Measurements from ENCODE around the gene ARFIP2.

DNA sequence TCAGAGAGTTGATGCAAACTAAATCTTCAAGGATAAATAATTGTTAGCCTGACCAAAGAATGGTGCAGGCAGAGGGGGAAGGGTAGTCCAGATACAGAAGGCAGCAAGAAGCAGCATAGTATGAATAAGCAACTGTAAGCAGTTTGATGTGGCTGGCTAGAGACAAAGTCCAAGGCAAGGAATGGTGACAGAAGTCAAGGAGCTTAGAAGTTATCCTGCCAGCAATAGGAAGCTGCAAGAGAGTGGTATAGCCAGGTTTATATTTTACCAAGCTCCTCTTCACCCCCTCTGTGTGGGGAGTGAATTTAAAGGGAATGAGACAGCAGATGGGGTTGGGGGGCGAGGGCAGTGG, 22.1 kb downstream of the ARFIP2 start:
- TF ChIP-seq, protein P1, sequence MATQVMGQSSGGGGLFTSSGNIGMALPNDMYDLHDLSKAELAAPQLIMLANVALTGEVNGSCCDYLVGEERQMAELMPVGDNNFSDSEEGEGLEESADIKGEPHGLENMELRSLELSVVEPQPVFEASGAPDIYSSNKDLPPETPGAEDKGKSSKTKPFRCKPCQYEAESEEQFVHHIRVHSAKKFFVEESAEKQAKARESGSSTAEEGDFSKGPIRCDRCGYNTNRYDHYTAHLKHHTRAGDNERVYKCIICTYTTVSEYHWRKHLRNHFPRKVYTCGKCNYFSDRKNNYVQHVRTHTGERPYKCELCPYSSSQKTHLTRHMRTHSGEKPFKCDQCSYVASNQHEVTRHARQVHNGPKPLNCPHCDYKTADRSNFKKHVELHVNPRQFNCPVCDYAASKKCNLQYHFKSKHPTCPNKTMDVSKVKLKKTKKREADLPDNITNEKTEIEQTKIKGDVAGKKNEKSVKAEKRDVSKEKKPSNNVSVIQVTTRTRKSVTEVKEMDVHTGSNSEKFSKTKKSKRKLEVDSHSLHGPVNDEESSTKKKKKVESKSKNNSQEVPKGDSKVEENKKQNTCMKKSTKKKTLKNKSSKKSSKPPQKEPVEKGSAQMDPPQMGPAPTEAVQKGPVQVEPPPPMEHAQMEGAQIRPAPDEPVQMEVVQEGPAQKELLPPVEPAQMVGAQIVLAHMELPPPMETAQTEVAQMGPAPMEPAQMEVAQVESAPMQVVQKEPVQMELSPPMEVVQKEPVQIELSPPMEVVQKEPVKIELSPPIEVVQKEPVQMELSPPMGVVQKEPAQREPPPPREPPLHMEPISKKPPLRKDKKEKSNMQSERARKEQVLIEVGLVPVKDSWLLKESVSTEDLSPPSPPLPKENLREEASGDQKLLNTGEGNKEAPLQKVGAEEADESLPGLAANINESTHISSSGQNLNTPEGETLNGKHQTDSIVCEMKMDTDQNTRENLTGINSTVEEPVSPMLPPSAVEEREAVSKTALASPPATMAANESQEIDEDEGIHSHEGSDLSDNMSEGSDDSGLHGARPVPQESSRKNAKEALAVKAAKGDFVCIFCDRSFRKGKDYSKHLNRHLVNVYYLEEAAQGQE (IDR thresholded peaks at IDR 0.05), result no peak
- no peak for TF ChIP-seq FOXA1 (IDR thresholded peaks at IDR 0.05)
- TF ChIP-seq HNF4A (conservative IDR thresholded peaks at IDR 0.05), result no peak
- TF ChIP-seq, protein P2, sequence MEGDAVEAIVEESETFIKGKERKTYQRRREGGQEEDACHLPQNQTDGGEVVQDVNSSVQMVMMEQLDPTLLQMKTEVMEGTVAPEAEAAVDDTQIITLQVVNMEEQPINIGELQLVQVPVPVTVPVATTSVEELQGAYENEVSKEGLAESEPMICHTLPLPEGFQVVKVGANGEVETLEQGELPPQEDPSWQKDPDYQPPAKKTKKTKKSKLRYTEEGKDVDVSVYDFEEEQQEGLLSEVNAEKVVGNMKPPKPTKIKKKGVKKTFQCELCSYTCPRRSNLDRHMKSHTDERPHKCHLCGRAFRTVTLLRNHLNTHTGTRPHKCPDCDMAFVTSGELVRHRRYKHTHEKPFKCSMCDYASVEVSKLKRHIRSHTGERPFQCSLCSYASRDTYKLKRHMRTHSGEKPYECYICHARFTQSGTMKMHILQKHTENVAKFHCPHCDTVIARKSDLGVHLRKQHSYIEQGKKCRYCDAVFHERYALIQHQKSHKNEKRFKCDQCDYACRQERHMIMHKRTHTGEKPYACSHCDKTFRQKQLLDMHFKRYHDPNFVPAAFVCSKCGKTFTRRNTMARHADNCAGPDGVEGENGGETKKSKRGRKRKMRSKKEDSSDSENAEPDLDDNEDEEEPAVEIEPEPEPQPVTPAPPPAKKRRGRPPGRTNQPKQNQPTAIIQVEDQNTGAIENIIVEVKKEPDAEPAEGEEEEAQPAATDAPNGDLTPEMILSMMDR (IDR thresholded peaks at IDR 0.05; ENCODE audit: low read depth, low read length, missing input control), result no peak
- TF ChIP-seq, protein P3, sequence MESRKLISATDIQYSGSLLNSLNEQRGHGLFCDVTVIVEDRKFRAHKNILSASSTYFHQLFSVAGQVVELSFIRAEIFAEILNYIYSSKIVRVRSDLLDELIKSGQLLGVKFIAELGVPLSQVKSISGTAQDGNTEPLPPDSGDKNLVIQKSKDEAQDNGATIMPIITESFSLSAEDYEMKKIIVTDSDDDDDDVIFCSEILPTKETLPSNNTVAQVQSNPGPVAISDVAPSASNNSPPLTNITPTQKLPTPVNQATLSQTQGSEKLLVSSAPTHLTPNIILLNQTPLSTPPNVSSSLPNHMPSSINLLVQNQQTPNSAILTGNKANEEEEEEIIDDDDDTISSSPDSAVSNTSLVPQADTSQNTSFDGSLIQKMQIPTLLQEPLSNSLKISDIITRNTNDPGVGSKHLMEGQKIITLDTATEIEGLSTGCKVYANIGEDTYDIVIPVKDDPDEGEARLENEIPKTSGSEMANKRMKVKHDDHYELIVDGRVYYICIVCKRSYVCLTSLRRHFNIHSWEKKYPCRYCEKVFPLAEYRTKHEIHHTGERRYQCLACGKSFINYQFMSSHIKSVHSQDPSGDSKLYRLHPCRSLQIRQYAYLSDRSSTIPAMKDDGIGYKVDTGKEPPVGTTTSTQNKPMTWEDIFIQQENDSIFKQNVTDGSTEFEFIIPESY (IDR thresholded peaks at IDR 0.05), result no peak
- TF ChIP-seq RXRA (IDR thresholded peaks at IDR 0.05), result no peak
- TF ChIP-seq RAD21 (IDR thresholded peaks at IDR 0.05), result no peak
- TF ChIP-seq, protein P4, sequence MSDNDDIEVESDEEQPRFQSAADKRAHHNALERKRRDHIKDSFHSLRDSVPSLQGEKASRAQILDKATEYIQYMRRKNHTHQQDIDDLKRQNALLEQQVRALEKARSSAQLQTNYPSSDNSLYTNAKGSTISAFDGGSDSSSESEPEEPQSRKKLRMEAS (IDR thresholded peaks at IDR 0.05), result no peak
